ENCODE data around the gene SRC.

Gene SRC

GRCh38 chr20:37315021-37315451 is 30.9 kb upstream of the SRC start:
- peak; percentile 88 for DNase-seq (ENCODE audit: low spot score)

DNA sequence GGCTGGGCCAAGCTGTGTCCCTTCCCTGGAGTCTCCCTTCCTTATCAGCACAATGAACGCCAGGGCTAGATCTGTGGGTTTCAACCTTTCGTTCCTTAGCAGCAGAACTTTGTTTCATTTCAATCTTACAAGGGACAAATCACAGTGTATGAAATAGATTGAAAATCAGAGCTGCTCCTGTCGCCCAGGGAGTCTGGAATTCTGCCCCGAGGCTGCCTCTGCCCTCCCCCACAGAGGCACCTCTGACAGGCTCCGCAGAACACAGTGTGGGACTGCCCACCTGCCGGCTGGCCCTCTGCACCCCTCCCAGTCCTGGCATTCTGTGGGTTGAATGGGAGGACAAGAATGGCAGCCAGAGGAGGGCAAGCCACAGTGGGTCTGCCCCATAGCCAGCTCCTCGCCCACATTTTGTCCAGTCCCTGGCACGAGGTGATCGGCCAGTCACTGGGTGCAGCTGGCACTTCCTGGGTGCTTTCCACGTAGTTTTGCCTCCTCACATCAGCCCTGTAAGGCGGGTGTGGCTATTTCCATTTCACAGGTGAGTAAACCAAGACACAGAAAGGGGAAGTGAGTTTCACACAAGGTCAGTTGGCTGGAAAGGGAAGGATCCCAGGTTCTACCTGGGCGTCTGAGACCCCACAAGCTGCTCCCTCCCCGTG is 30.4 kb upstream of the SRC start:
- no peak for DNase-seq (ENCODE audit: low spot score)

GRCh38 chr20:37316116-37316774 is 29.7 kb upstream of the SRC start:
- no peak for DNase-seq (ENCODE audit: low spot score)

DNA sequence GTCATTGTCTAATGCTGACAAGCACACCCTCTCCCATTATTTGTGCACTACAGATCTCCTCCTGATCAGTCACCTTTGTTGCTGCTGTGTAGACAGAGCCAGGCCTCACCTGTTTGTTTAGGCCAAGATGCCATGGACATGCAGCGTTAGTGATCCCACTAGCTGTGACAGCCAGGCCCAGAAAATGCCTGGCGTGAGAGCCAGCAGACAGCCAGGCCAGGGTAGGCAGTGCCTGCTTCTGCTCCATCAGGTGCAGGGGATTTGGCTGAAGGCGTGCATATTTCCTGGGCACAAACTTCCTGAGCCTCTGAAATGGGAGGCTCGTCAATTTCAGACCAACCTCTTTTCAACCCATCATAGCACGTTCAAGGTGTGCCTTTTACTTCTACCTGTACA is 29.2 kb upstream of the SRC start:
- DNase-seq (ENCODE audit: low spot score): no peak

DNA sequence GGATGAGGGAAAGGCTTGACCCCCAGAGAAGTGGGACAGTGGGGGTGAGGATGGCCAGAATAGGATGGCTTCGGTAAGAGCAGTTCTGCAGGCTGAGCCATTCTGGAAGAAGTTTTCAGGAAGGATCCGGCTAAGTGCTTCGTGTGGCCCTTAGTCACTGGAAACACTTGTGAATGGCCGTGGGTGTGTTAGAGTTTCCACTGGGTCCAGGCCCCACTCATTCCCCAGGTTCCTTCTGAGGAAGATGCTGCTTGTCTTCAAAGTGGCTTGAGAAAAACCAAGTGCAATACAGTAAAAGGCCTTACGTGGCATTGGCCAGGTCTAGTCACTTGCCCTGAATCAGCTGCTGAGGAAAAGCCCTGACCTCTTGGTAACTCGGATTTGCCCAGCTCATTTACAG is 28.6 kb upstream of the SRC start:
- no peak for DNase-seq (ENCODE audit: low spot score)

DNA sequence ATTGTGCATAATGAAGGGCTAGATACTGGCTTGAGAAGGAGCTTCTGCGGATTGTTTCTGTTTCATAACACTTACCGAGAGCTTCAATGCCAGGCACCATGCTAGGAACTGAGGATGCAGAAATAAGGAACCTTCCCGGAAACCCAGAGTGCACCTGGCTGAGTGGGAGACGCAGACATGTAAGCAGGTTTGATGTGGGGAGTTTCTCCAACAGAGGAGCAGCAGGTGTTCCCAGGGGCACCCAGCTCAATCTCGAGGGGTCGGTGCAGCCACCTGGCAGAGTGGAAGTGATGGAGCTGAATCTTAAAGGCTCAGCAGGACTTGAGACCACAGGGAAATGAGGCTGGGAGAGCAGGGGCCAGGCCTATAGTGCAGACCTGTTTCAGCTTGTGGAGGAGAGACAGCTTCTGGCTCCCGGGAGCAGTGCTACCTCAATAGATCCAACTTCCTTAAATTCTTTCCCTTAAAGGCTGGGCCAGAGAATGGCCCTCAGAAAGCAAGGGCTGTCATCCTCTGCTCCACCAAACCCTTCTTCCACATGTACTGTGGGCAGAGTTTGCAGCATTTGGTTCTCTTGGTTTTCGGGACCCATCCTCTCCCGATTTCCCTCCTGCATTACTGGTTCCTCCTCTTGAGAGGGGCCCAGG is 27.8 kb upstream of the SRC start:
- no peak for DNase-seq (ENCODE audit: low spot score)

DNA sequence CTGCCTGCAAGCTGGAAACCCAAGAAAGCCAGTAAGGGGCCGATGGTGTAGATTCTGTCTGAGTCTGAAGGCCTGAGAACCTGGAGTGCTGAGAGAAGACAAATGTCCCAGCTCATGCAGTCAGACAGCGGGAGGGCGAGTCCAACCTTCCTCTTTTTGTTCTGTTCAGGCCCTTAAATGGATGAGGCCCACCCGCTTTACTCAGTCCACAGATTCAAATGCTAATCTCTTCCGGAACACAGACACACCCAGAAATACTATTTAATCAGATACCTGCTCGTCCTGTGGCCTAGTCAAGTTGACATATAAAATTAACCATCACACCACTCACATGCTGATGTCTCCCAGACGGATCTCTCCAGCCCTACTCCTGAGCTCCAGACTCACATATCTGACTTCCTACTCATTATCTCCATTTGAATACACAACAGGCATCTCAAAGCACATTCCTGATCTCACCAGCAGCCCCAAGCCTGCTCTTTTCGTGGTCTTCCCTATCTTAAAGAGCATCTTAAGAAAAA is 26.7 kb upstream of the SRC start:
- peak; percentile 47 for DNase-seq (ENCODE audit: low spot score)

DNA sequence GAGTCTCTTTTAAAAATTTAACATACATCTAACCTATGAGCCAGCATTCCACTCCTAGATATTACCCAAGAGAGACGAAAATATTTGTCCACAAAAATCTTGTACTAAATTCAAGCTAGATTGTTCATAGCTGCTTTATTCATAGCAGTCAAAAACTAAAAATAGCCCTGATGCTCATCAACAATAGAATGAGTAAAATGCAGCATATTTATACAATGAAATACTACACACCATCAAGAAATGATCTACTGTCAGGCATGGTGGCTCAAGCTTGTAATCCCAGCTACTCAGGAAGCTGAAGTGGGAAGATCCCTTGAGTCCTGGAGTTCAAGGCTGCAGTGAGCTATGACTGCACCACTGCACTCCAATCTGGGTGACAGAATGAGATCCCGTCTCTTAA is 22.0 kb upstream of the SRC start:
- DNase-seq (ENCODE audit: low spot score): peak; percentile 74

DNA sequence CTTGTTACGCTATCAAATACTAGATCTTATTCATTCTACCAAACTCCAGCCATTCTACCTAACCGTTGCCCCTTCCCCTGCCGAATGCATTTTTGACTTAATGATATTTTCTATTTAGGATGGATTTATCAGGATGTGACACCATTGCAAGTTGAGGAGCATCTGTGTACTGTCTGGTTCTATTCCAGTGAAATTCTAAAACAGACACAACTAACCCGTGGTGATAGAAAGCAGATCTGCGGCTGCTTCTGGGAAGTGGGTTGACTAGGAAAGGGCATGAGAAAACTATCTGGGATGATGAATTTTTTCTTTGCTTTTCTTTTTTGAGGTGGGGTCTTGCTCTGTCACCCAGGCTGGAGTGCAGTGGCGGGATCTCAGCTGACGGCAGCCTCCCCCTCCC is 20.7 kb upstream of the SRC start:
- no peak for DNase-seq (ENCODE audit: low spot score)

DNA sequence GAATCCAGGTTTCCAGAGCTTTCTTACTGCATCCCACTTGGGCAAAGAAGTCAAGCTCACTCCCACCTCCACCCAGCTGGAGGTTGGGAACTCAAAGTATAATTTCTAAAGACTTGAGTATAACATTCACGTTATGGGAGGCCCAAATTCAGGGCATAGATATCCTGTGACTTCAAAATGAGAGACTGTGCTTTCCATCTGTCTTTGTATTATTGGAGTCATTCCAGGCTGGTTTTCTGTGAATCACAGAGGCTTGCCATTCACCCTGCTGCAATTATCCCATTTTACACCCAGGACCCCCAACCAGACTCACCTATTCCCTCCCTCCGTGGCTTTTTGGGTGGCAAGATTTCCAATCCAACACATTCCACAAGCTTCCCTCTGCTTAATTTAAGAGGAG is 19.3 kb upstream of the SRC start:
- no peak for DNase-seq (ENCODE audit: low spot score)

GRCh38 chr20:37327748-37328147 is 18.2 kb upstream of the SRC start:
- peak; percentile 88 for DNase-seq (ENCODE audit: low spot score)

- DNase-seq (ENCODE audit: low spot score): no peak
These were observed 17.6 kb upstream of the SRC start for GRCh38 chr20:37328149-37328945.

DNA sequence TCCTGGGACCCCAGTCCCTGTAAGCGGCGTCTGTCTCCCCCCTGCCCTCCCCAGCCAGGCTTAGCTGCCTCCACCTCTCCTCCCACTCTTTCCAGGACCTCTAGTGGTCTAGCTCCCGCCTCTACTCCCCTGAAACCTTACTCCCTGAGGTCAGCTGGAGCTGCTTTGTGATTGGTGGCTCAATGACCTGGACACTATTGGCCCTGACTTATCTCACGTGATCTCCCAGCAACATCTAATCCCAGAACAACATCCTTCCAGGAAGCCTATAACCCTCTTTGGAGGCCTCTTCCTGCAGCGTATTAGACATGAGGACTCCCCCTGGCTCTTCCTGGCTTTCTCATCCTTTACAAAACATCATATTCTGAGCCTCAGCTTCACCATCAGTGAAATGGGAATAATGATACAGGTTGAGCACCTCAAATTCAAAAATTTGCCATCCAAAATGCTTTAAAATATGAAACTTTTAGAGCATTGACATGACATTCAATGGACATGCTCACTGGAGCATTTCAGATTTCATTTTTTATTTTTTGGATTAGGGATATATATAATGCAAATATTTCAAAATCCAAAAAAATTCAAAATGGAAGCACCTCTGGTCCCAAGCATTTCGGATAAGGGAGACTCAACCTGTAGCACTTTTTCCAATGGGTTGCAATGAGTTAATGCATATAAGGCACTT is 16.3 kb upstream of the SRC start:
- no peak for DNase-seq (ENCODE audit: low spot score)

GRCh38 chr20:37330316-37330715 is 15.6 kb upstream of the SRC start:
- no peak for DNase-seq (ENCODE audit: low spot score)

GRCh38 chr20:37331060-37331857 is 14.7 kb upstream of the SRC start:
- DNase-seq (ENCODE audit: low spot score): no peak

- DNase-seq (ENCODE audit: low spot score): no peak
These were observed 12.7 kb upstream of the SRC start for GRCh38 chr20:37333130-37333847.

GRCh38 chr20:37333848-37334318 is 12.1 kb upstream of the SRC start:
- DNase-seq (ENCODE audit: low spot score): no peak

DNA sequence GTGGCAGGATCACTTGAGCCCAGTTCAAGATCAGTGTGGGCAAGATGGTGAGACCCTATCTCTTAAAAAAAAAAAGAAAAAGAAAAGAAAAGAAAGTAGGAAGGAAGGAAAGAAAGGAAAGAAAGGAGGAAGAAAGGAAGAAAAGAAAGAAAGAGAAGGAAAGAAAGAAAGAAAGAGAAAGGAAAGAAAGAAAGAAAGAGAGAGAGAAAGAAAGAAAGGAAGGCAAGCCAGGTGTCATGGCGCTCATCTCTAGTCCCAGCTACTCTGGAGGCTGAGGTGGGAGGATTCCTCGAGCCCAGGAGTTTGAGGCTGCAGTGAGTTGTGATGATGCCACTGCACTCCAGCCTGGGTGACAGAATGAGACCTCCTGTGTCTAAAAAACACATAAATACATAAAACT is 11.5 kb upstream of the SRC start:
- DNase-seq (ENCODE audit: low spot score): no peak

DNA sequence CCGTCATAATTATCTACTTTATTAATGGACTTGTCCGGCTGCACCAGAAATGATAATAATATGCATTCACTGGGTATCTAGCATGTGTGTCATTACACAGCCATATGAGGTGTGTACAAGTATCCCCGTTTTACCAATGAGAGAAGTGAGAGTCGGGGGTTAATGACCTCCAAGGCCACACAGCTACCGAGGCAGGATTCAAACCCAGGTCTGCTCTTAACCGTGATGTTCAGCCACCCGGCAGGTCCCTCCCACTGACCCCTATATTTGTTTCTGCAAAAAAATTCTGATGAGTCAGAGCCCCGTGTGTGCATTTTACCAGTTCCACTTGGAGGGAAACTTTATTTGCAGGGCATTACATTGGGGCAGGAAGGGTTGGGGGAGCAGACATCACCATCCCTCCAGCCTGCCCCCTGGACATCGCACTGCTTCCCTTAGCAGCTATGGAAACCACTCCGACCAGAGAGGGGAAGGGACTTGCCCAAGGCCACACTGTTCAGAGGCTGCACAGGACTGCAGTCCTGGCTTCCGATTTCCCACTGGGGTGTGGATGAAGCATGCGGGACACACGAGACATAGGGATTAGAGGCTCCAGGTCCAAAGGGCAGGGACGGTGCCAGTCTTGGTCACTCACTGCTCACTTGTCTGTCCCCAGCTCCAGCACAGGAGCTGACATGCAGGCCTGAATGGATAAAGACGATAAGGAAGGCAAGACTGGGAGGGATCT is 10.1 kb upstream of the SRC start:
- no peak for DNase-seq (ENCODE audit: low spot score)

All from AG08395 (cell line).